Thyroid gland (tissue), 4 donors: Measurements from ENCODE around the gene KRTAP10-5. TPM values are rescaled to one million over a fixed set of nuclear protein-coding genes. Genes with fewer than 3 reads are reported as not detected.

ENCODE experiments used
- DNase-seq, 2 donors: peaks; one replicate each; pipeline ENCODE4 v3.0.0-alpha.2; 2019
- H3K27ac ChIP-seq, 3 donors: fragments of 200-600 bp; sonication (generic); 1 replicate in 2 of 3; 2 replicates in 1 of 3; pipeline ENCODE4 v1.5.1; 2016 to 2019; ENCODE audit warnings: mild to moderate bottlenecking in 1 of 3, moderate library complexity in 1 of 3
- H3K27me3 ChIP-seq: fragments of 200-600 bp; sonication (generic); one replicate; pipeline ENCODE4 v1.5.1; 2019
- H3K36me3 ChIP-seq, 2 donors: fragments of 200-600 bp; sonication (generic); one replicate each; pipeline ENCODE4 v1.5.1; 2016 to 2019
- H3K4me1 ChIP-seq, 2 donors: fragments of 200-600 bp; sonication (generic); one replicate each; pipeline ENCODE4 v1.5.1; 2017 to 2019
- H3K4me3 ChIP-seq, 3 donors: fragments of 200-600 bp; sonication (generic); replicated peaks in 1 of 3; 1 replicate in 2 of 3; 2 replicates in 1 of 3; pipeline ENCODE4 v1.5.1; 2016; ENCODE audit warnings: mild to moderate bottlenecking in 1 of 3
- H3K9me3 ChIP-seq: fragments of 200-600 bp; sonication (generic); one replicate; pipeline ENCODE4 v1.5.1; 2017
- CTCF ChIP-seq, 6 experiments: fragments of 200-600 bp in 3 of 6; fragments of 450-650 bp in 3 of 6; sonication (generic) in 3 of 6; IDR thresholded peaks; one replicate each; pipeline ENCODE4 v1.5.1; 2016 to 2019; ENCODE audit warnings: antibody characterized with exemption in 6 of 6, mild to moderate bottlenecking in 2 of 6, inconsistent platforms in 1 of 6, moderate library complexity in 1 of 6
- POLR2A ChIP-seq, 2 donors: fragments of 450-650 bp; IDR thresholded peaks; one replicate each; pipeline ENCODE4 v1.6.1; 2017; ENCODE audit warnings: antibody characterized with exemption in 2 of 2, mild to moderate bottlenecking in 2 of 2, moderate library complexity in 1 of 2
- WGBS, 2 donors: methylation state at CpG; one replicate each; pipeline ENCODE4 v1.1.5; 2017; 5-methylcytosine and 5-hydroxymethylcytosine counted together
- intact Hi-C: fragments of 100-400 bp; cut with DNase I; formaldehyde crosslinking; loops from one replicate; pipeline ENCODE4 v1.15.1; 2023
- total RNA-seq, 4 donors: library from RNA; depleted of rRNA; stranded (reverse); fragments of >200 nt; gene quantifications; one replicate each; pipeline ENCODE4 v1.2.3, GENCODE V29; 2016

KRTAP10-5 gene
- total RNA-seq, 4 donors from 2014 or later = 0.78 TPM; not detected in 3

GRCh38 chr21:44556879-44557278, 23.5 kb downstream of the KRTAP10-5 start:
- Histone ChIP-seq H3K9me3 (no peaks in the 10 kb centered on the region), H3K27ac (no peak overlapping the region), H3K27me3 (no peaks in the 10 kb centered on the region), H3K4me3 (no peak overlapping the region), H3K4me1 (no peaks in the 10 kb centered on the region), H3K36me3 (no peaks in the 10 kb centered on the region)
- DNase-seq = no peak
- TF ChIP-seq POLR2A (IDR thresholded peaks at IDR 0.05) (no peak), CTCF (IDR thresholded peaks at IDR 0.05) (no peak)
- WGBS, 2 donors = 84 to 87% methylated on average over 9 of the region's 9 CpGs
- intact Hi-C loops = no loop called here

DNA sequence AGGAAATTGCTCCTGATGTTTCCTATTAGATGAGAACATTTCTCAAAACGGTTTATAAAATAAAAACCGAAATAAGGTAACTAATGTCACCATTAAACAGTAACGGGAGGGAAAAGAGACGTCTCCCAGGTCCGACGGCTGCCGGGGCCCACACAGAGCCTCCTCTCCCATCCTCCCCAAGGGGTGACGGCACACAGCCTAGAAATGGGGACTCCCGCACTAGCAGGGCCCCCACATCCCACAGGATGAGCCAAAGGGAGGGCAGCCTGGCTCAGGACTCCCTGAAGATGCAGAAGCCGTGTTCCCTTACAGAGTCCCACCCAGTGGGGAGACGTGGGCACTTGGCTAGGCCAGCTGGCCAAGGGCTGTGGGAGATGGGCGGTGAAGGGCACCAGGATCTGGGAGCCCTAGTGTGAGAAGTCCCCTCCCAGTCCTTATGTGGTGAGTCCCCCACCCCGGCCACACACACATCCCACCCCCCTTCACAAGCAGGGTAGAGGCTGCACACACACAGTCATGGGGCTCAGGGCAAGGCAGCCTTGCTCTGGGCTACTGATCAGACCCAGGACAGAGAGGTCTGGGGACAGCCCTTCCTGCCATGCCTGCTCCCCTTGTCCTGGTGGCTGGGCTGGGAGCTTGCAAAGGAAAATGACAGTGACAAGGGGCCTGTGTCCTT, 25.1 kb downstream of the KRTAP10-5 start:
- H3K9me3 ChIP-seq = no peaks in the 10 kb centered on the region
- intact Hi-C loops = no loop called here
- H3K36me3 ChIP-seq = no peaks in the 10 kb centered on the region
- H3K27ac ChIP-seq = no peak overlapping the region
- no peak for DNase-seq
- H3K4me1 ChIP-seq = no peaks in the 10 kb centered on the region
- no peak overlapping the region for H3K4me3 ChIP-seq
- H3K27me3 ChIP-seq = no peaks in the 10 kb centered on the region
- WGBS, 2 donors = 76 to 80% methylated on average over 9 to 10 of the region's 13 CpGs
- TF ChIP-seq POLR2A (IDR thresholded peaks at IDR 0.05) (no peak), CTCF (IDR thresholded peaks at IDR 0.05) (no peak)

DNA sequence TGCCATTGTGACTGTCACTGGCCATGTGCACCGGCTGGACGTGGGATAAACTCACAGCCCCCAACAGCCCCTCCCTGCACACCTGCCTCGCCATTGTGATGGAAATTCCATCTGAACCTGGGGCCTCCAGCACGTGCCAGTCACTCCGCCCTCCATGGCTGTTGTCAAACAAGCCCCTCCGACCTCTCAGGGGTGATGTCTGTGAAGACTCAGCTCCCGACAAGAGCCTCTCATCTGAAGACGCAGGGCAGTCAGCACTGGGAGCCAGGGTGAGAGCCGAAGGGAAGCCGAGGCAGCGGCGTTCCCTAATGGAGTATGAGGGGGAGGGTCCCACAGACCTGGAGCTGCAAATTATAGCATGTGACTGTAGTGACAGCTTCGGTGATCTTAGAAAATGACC, 27.7 kb downstream of the KRTAP10-5 start:
- no peak overlapping the region for H3K27ac ChIP-seq
- no peak overlapping the region for H3K4me3 ChIP-seq
- H3K9me3 ChIP-seq = no peaks in the 10 kb centered on the region
- 73 to 84% methylated on average over 13 of the region's 13 CpGs for WGBS, 2 donors
- intact Hi-C loops = no loop called here
- no peak for TF ChIP-seq POLR2A (IDR thresholded peaks at IDR 0.05)
- no peak for TF ChIP-seq CTCF (IDR thresholded peaks at IDR 0.05)
- DNase-seq = no peak
- no peaks in the 10 kb centered on the region for H3K4me1 ChIP-seq
- no peaks in the 10 kb centered on the region for H3K36me3 ChIP-seq
- H3K27me3 ChIP-seq = no peaks in the 10 kb centered on the region

GRCh38 chr21:44552136-44552535, 28.3 kb downstream of the KRTAP10-5 start:
- H3K4me3 ChIP-seq = no peak overlapping the region
- intact Hi-C loops = no loop called here
- 84% methylated on average over 5 of the region's 6 CpGs; no CpG with 5 or more reads in 1 of the 2 donors for WGBS, 2 donors
- no peak for DNase-seq
- H3K9me3 ChIP-seq = no peaks in the 10 kb centered on the region
- H3K27me3 ChIP-seq = no peaks in the 10 kb centered on the region
- no peaks in the 10 kb centered on the region for H3K36me3 ChIP-seq
- H3K4me1 ChIP-seq = no peaks in the 10 kb centered on the region
- no peak overlapping the region for H3K27ac ChIP-seq
- TF ChIP-seq CTCF (IDR thresholded peaks at IDR 0.05) = no peak
- no peak for TF ChIP-seq POLR2A (IDR thresholded peaks at IDR 0.05)

- Histone ChIP-seq H3K9me3 (no peaks in the 10 kb centered on the region), H3K4me1 (no peaks in the 10 kb centered on the region), H3K27ac (no peak within 1 kb of the TSS), H3K4me3 (no peak within 1 kb of the TSS), H3K36me3 (no peaks in the 10 kb centered on the region), H3K27me3 (no peaks in the 10 kb centered on the region)
- intact Hi-C loops = no loop called here
- TF ChIP-seq CTCF (IDR thresholded peaks at IDR 0.05) = no peak
- no peak for TF ChIP-seq POLR2A (IDR thresholded peaks at IDR 0.05)
- no peak for DNase-seq
- WGBS, 2 donors = 54 to 66% methylated on average over 14 to 17 of the region's 17 CpGs
Observed at GRCh38 chr21:44551340-44551961, 29.0 kb downstream of the KRTAP10-5 start, which contains the start of gene KRTAP10-2. Gene KRTAP10-2, minus strand, starts transcription at chr21:44551505. Its CDS starts 47 bp downstream, at chr21:44551458.
